ENCODE measurements around the gene NUMB. TPM values are rescaled to one million over a fixed set of nuclear protein-coding genes. Genes with fewer than 3 reads are reported as not detected.

Gene NUMB
- total RNA-seq, 1 experiment from 2014 or later = 46.5 TPM

DNA sequence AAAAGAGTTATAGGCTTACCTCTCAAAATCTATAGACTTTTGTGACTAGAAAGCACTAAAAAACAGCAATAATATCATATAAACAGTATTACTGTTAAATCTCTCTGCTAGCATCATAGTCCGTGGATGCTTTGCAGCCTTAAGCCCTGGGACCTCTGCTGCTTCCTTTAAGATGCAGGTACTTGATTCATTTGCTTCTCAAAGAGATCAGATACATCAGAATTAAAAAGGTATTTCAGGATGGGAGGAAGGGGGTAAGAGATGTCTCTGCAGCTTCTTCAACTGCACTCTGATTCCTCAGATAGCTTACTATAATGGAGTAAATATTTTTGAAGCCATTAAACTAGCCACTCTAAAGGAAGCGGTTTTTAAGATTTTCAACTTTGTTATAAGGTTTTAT, 171.7 kb downstream of the NUMB start:
- Histone ChIP-seq H3K23ac (ENCODE audit: insufficient read length, low read depth, low read length) (no peak overlapping the region), H4K91ac (ENCODE audit: insufficient read length, low read depth, low read length) (no peak overlapping the region), H3K4me2 (ENCODE audit: insufficient read depth, insufficient read length, low read length) (peak overlapping the region; percentile 26), H3K9ac (ENCODE audit: extremely low read depth, insufficient read length, low read length) (no peak overlapping the region), H3T11ph (ENCODE audit: low read length) (no peak overlapping the region), H3K79me1 (ENCODE audit: insufficient read depth, low read depth, low read length, poor library complexity, severe bottlenecking) (no peaks in the 10 kb centered on the region), H3K27ac (ENCODE audit: insufficient read length, low read depth, low read length) (no peak overlapping the region), H3K79me2 (ENCODE audit: insufficient read depth, low read length) (no peaks in the 10 kb centered on the region), H2BK12ac (ENCODE audit: insufficient read length, low read depth, low read length) (no peak overlapping the region), H3K18ac (ENCODE audit: insufficient read length, low read depth, low read length) (no peak overlapping the region), H2BK20ac (ENCODE audit: low read depth, low read length, poor library complexity, severe bottlenecking) (no peak overlapping the region), H2BK5ac (ENCODE audit: insufficient read length, low read length) (no peak overlapping the region), H3K4ac (ENCODE audit: low read depth, low read length) (no peak overlapping the region), H3K23me2 (ENCODE audit: insufficient read length, low read depth, low read length, poor library complexity, severe bottlenecking) (no peaks in the 10 kb centered on the region), H3K56ac (ENCODE audit: insufficient read length, low read depth, low read length) (no peak overlapping the region), H4K8ac (replicated peaks; ENCODE audit: insufficient read length, low read depth, low read length) (no peak overlapping the region), H3K9me3 (ENCODE audit: control insufficient read depth, low read depth, low read length) (no peaks in the 10 kb centered on the region), H4K5ac (ENCODE audit: insufficient read length, low read depth, low read length) (no peak overlapping the region), H3K27me3 (ENCODE audit: insufficient read depth, low read length) (no peaks in the 10 kb centered on the region), H4K20me1 (ENCODE audit: control insufficient read depth, insufficient read depth, insufficient read length) (no peaks in the 10 kb centered on the region), H3K14ac (ENCODE audit: insufficient read depth, low read length) (no peak overlapping the region), H2AFZ (ENCODE audit: low read length) (no peak overlapping the region), H2AK5ac (ENCODE audit: insufficient read length, low read length) (no peak overlapping the region), H2BK120ac (ENCODE audit: low read depth, low read length, poor library complexity, severe bottlenecking) (no peak overlapping the region), H3K4me1 (ENCODE audit: insufficient read depth, low read length) (peaks cover 14% of the 10 kb centered on the region; the same call in 1 of the 2 replicates), H2BK15ac (ENCODE audit: low read depth, low read length) (no peak overlapping the region)
- TF ChIP-seq, protein P1, sequence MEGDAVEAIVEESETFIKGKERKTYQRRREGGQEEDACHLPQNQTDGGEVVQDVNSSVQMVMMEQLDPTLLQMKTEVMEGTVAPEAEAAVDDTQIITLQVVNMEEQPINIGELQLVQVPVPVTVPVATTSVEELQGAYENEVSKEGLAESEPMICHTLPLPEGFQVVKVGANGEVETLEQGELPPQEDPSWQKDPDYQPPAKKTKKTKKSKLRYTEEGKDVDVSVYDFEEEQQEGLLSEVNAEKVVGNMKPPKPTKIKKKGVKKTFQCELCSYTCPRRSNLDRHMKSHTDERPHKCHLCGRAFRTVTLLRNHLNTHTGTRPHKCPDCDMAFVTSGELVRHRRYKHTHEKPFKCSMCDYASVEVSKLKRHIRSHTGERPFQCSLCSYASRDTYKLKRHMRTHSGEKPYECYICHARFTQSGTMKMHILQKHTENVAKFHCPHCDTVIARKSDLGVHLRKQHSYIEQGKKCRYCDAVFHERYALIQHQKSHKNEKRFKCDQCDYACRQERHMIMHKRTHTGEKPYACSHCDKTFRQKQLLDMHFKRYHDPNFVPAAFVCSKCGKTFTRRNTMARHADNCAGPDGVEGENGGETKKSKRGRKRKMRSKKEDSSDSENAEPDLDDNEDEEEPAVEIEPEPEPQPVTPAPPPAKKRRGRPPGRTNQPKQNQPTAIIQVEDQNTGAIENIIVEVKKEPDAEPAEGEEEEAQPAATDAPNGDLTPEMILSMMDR (conservative IDR thresholded peaks at IDR 0.05) = no peak
- no peak overlapping the region; a peak in 1 of 7 replicates for H3K27ac Mint-ChIP-seq
- no peaks in the 10 kb centered on the region for H3K9me3 Mint-ChIP-seq
- peaks cover 55 to 68% of the 10 kb centered on the region in 2 experiments for H3K4me1 Mint-ChIP-seq
- peaks cover 0 to 26% (median 22%) of the 10 kb centered on the region in 3 experiments; a peak in 4 of 7 replicates for H3K36me3 Mint-ChIP-seq (ENCODE audit: insufficient read depth in 1 of 3, low read depth in 3 of 3)
- no peak overlapping the region for H3K4me3 Mint-ChIP-seq
- no CpG with 5 or more reads among the region's 2 CpGs for WGBS (ENCODE audit: extremely low coverage, insufficient read length, low lambda C conversion rate)
- DNase-seq = no peak
- H3K27me3 Mint-ChIP-seq (ENCODE audit: low read depth) = no peaks in the 10 kb centered on the region
